Motor neuron (in vitro differentiated cells): Measurements from ENCODE around the gene FOXL2. TPM values are rescaled to one million over a fixed set of nuclear protein-coding genes. Genes with fewer than 3 reads are reported as not detected.

Experiments
- ATAC-seq, 8 experiments: fragments of 200-7000 bp; cut with Tn5 transposase; replicated peaks in 6 of 8; 2 replicates each; pipeline ENCODE4 v1.8.0; 2021; ENCODE audit warnings: mild to moderate bottlenecking in 8 of 8, moderate library complexity in 8 of 8
- H3K27ac ChIP-seq, 2 donors: fragments of 250-450 bp; sonication (Bioruptor Pico); 2 replicates each; pipeline ENCODE4 v1.9.0; 2021; ENCODE audit warnings: antibody characterized with exemption in 2 of 2, mild to moderate bottlenecking in 2 of 2, moderate library complexity in 1 of 2
- H3K4me1 ChIP-seq, 2 donors: fragments of 250-450 bp; sonication (Bioruptor Pico); replicated peaks in 1 of 2; 2 replicates each; pipeline ENCODE4 v1.6.1; 2021; ENCODE audit warnings: antibody characterized with exemption in 2 of 2, mild to moderate bottlenecking in 2 of 2, moderate library complexity in 1 of 2
- H3K4me3 ChIP-seq, 5 donors: fragments of 250-450 bp; sonication (Bioruptor Pico); 2 replicates each; pipeline ENCODE4 v1.9.0; 2021; ENCODE audit warnings: antibody characterized with exemption in 5 of 5, mild to moderate bottlenecking in 5 of 5, moderate library complexity in 4 of 5
- WGBS, 10 experiments: fragments of 450-650 bp; shearing (Covaris generic); methylation state at CpG; one replicate each; pipeline ENCODE4 v1.0.0; 2022; 5-methylcytosine and 5-hydroxymethylcytosine counted together
- in situ Hi-C, 9 experiments: fragments of 400-800 bp; cut with MboI; loops; one replicate each; pipeline ENCODE4 v1.15.0; 2021; ENCODE audit warnings: low sequenced_read_pairs in 9 of 9, low pct_unique_long_range_greater_than_20kb in 2 of 9; ENCODE audit not compliant: unreplicated experiment in 9 of 9
- total RNA-seq, 8 experiments: library from RNA; unstranded; fragments of 300-600 nt; gene quantifications; 2 replicates each; pipeline versions ENCODE4 v1.2.3 to v1.2.4, GENCODE V29; 2022

The FOXL2 gene
- total RNA-seq, 8 experiments from 2014 or later: 0.05 to 3.9 (median 0.29) TPM

GRCh38 chr3:138944654-138944928, 2.3 kb downstream of the FOXL2 start:
- no peak for ATAC-seq
- 0 to 80% (median 13%) methylated on average over 1 to 10 of the region's 12 CpGs; no CpG with 5 or more reads in 3 of the 10 experiments for whole genome bisulfite sequencing, 10 experiments
- H3K4me3 ChIP-seq: no peak overlapping the region
- in situ Hi-C loops: loop anchor here in 3 of 9 experiments (25.0 kb wide), 2 partner anchors 368 to 393 kb away; partner anchors contain the start of gene MRPS22 (in 1 of the 3)
- H3K4me1 ChIP-seq: peaks cover 0 to 6% of the 10 kb centered on the region in 2 donors
- H3K27ac ChIP-seq: no peak overlapping the region

GRCh38 chr3:138943724-138944653, 2.9 kb downstream of the FOXL2 start:
- Histone ChIP-seq H3K4me1 (peaks cover 0 to 8% of the 10 kb centered on the region in 2 donors), H3K27ac (no peak overlapping the region), H3K4me3 (no peak overlapping the region)
- 2 to 95% (median 7%) methylated on average over 13 to 29 of the region's 30 CpGs for WGBS, 10 experiments
- in situ Hi-C loops: loop anchor here in 3 of 9 experiments (25.0 kb wide), 2 partner anchors 368 to 393 kb away; partner anchors contain the start of gene MRPS22 (in 1 of the 3)
- no peak for ATAC-seq

- no peak overlapping the region for H3K4me3 ChIP-seq
- 13 to 100% (median 47%) methylated on average over 1 to 12 of the region's 25 CpGs; no CpG with 5 or more reads in 1 of the 10 experiments for WGBS, 10 experiments
- no peak for ATAC-seq
- H3K4me1 ChIP-seq: peaks cover 0 to 8% of the 10 kb centered on the region in 2 donors
- H3K27ac ChIP-seq: no peak overlapping the region
- in situ Hi-C loops: loop anchor here in 3 of 9 experiments (25.0 kb wide), 2 partner anchors 369 to 394 kb away; partner anchors contain the start of gene MRPS22 (in 1 of the 3)
Observed at GRCh38 chr3:138942861-138943623, 3.9 kb downstream of the FOXL2 start.

DNA sequence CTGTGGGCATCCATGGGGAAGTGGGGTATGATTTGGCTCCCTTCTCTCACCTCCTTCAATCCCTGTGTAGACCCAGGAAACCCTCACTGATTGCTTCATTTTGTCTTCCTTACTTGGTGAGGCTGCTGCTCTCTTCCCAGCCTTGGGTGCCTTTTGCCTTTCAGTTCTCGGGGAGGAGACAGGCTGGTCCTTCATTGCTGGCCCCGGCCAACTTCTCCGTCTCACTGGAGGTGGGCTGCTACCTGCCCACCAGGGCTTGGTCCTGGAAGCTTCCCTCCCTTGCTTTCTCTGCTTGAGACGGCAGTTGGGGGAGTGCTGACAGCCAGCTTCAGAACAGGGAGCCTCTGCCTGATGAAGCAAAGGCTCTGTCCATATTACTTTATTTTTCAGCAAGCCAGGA, 4.7 kb downstream of the FOXL2 start:
- no peak for ATAC-seq
- no peak overlapping the region for H3K4me3 ChIP-seq
- H3K27ac ChIP-seq: no peak overlapping the region
- 52 to 89% (median 85%) methylated on average over 1 to 4 of the region's 4 CpGs; no CpG with 5 or more reads in 4 of the 10 experiments for WGBS, 10 experiments
- in situ Hi-C loops: loop anchor here in 3 of 9 experiments (25.0 kb wide), 2 partner anchors 370 to 395 kb away; partner anchors contain the start of gene MRPS22 (in 1 of the 3)
- H3K4me1 ChIP-seq: peaks cover 0 to 8% of the 10 kb centered on the region in 2 donors

DNA sequence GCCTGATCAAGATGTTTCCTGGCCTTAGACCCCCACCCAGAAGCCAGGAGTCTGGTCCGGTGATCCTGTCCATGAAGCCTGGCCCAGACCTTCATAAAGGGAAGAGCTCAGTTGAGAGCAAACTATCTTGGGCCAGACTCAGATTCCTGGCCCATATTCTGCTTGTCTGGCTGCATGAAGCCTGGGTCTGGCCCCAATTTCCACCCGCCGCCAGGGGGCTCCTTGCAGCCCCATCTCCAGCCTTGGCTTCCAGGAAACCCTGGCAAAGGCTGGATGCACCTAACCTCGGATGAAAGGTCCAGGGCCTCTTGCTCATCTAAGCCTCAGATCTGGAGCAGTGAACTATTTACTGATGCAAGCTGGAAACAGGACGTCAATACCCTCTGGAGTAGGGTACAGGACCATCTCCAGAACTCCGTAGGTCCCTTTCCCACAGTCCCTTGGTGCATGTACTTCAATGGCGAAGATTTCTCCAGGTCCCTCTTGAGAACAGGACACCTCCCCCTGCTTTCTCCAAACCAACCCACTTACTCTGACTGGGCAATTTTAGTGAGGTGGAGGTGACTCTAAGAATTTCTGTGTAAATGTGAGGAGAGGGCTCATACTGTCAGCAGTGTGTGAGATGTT, 5.6 kb downstream of the FOXL2 start:
- in situ Hi-C loops: loop anchor here in 3 of 9 experiments (25.0 kb wide), 2 partner anchors 371 to 396 kb away; partner anchors contain the start of gene MRPS22 (in 1 of the 3)
- Histone ChIP-seq H3K4me3 (no peak overlapping the region), H3K4me1 (peaks cover 0 to 6% of the 10 kb centered on the region in 2 donors), H3K27ac (no peak overlapping the region)
- peak in 2 of 8 experiments; percentile 26 to 59 for ATAC-seq
- WGBS, 10 experiments: 33 to 100% (median 50%) methylated on average over 1 to 3 of the region's 7 CpGs; no CpG with 5 or more reads in 1 of the 10 experiments

- H3K27ac ChIP-seq: no peak overlapping the region
- no peak overlapping the region for H3K4me3 ChIP-seq
- in situ Hi-C loops: loop anchor here in 3 of 9 experiments (25.0 kb wide), 2 partner anchors 372 to 397 kb away; partner anchors contain the start of gene MRPS22 (in 1 of the 3)
- 57 to 94% (median 90%) methylated on average over 1 to 5 of the region's 6 CpGs; no CpG with 5 or more reads in 2 of the 10 experiments for WGBS, 10 experiments
- no peak for ATAC-seq
- H3K4me1 ChIP-seq: peaks cover 0 to 6% of the 10 kb centered on the region in 2 donors
Observed at GRCh38 chr3:138940446-138940845, 6.5 kb downstream of the FOXL2 start.

DNA sequence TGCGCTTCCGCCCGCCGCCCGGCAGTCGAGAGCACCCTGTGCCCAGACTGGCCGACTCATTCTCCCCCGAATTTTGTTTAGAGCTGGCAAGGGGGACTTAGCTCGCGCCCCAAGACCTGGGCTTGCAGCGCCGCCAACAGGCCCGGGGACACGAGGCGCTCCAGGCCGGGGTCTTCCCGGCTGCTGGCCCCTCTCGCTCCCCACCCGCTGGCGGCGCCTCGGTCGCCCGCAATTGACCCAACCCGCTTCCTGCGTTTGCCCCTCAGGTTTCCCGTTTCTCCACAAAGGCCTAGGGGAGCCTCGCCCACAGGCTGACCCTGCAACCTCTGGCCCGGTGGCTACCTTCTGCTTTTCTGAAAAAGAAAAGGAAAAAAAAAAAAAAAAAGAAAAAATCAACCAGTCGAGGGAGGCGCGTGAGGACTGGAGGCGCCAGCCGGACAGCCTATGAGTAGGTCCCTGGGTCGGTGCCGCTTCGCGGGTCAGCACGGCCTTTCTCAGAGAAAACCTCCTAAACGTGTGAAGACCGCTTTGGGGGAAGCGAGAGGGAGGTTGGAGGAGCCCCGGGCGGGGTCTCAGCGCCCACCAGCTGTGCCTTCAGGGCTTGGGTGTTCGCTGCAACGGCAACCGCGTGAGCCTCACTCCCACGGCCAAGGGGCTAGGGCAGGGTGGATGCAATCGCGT, 7.2 kb downstream of the FOXL2 start:
- in situ Hi-C loops: loop anchor here in 3 of 9 experiments (10.0 to 25.0 kb wide), 3 partner anchors 45 to 398 kb away; partner anchors contain the start of gene MRPS22 (in 1 of the 3)
- no peak overlapping the region for H3K27ac ChIP-seq
- no peak for ATAC-seq
- no peak overlapping the region for H3K4me3 ChIP-seq
- H3K4me1 ChIP-seq: peaks cover 0 to 6% of the 10 kb centered on the region in 2 donors
- 0 to 98% (median 7%) methylated on average over 1 to 30 of the region's 52 CpGs; no CpG with 5 or more reads in 1 of the 10 experiments for WGBS, 10 experiments

DNA sequence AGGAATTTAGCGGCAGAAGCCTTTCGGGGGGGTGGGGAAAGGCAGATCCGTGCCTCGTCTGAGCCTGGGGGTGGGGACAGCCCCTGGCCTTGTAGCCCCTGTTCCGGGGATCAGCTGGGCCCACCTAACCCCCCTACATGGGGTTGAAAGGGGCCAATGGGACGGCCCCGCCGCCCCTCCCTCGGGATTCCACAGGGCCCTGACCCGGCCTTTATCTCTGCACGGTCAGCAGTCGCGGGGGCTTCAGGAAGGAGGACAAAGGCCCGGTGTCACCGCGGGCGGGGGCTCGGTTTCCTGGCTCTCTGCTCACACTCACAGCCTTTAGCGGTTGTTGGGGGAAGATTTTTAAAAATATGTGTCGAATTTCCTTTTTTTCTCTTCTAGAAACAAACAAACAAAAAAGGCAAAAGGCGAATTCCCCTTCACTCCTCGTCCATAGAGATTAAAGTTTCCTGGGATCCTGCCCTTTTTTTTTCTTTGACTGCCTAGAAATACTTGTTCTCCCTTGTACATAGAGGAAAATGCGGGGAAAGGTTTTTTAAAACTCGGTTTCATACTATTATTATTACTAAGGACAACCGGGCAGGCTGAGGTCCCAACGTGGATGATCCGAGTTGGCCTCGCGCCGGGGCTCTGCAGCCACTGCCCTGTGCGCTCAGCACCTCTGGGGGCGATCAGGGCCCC, 7.9 kb downstream of the FOXL2 start:
- in situ Hi-C loops: loop anchor here in 3 of 9 experiments (10.0 to 25.0 kb wide), 3 partner anchors 46 to 398 kb away; partner anchors contain the start of gene MRPS22 (in 1 of the 3)
- no peak for ATAC-seq
- Histone ChIP-seq H3K4me3 (no peak overlapping the region), H3K27ac (no peak overlapping the region), H3K4me1 (peaks cover 0 to 6% of the 10 kb centered on the region in 2 donors)
- WGBS, 10 experiments: 0 to 74% (median 12%) methylated on average over 1 to 20 of the region's 32 CpGs; no CpG with 5 or more reads in 1 of the 10 experiments

- no peak overlapping the region for H3K27ac ChIP-seq
- no peak overlapping the region for H3K4me3 ChIP-seq
- H3K4me1 ChIP-seq: peaks cover 0 to 6% of the 10 kb centered on the region in 2 donors
- WGBS, 10 experiments: 0 to 93% (median 9%) methylated on average over 1 to 14 of the region's 48 CpGs; no CpG with 5 or more reads in 4 of the 10 experiments
- in situ Hi-C loops: loop anchor here in 3 of 9 experiments (10.0 to 25.0 kb wide), 3 partner anchors 47 to 399 kb away; partner anchors contain the start of gene MRPS22 (in 1 of the 3)
- ATAC-seq: no peak
Observed at GRCh38 chr3:138938056-138938876, 8.7 kb downstream of the FOXL2 start.

GRCh38 chr3:138937690-138938055, 9.3 kb downstream of the FOXL2 start:
- in situ Hi-C loops: loop anchor here in 3 of 9 experiments (10.0 to 25.0 kb wide), 3 partner anchors 47 to 400 kb away; partner anchors contain the start of gene MRPS22 (in 1 of the 3)
- H3K4me1 ChIP-seq: peaks cover 0 to 6% of the 10 kb centered on the region in 2 donors
- ATAC-seq: no peak
- WGBS, 10 experiments: 11 to 93% (median 21%) methylated on average over 2 to 9 of the region's 29 CpGs; no CpG with 5 or more reads in 6 of the 10 experiments
- no peak overlapping the region for H3K27ac ChIP-seq
- no peak overlapping the region for H3K4me3 ChIP-seq
